Effector memory CD8-positive, alpha-beta T cell (primary cell): Measurements from ENCODE around the gene RAC2.

Experiments
- ATAC-seq: fragments of 150-1000 bp; cut with Tn5 transposase; replicated peaks from 2 replicates; pipeline ENCODE4 v1.10.0; 2021; ENCODE audit warnings: mild to moderate bottlenecking, moderate library complexity
- DNase-seq, 3 experiments: peaks; one replicate each; pipeline ENCODE4 v3.0.0; 2021
- H3K27ac Mint-ChIP-seq, 2 donors: one replicate each; pipeline ENCODE4 v1.8.0; 2022; ENCODE audit warnings: mild to moderate bottlenecking in 2 of 2, mixed read lengths in 2 of 2, moderate library complexity in 2 of 2
- H3K27me3 Mint-ChIP-seq, 2 donors: one replicate each; pipeline ENCODE4 v1.8.0; 2022; ENCODE audit warnings: mixed read lengths in 2 of 2
- H3K36me3 Mint-ChIP-seq: one replicate; pipeline ENCODE4 v1.8.0; 2022; ENCODE audit warnings: mild to moderate bottlenecking, moderate library complexity, mixed read lengths; ENCODE audit not compliant: insufficient read depth
- H3K4me1 Mint-ChIP-seq, 2 donors: one replicate each; pipeline ENCODE4 v1.8.0; 2022; ENCODE audit warnings: low read depth in 2 of 2, mixed read lengths in 2 of 2
- H3K4me3 Mint-ChIP-seq, 2 donors: one replicate each; pipeline ENCODE4 v1.8.0; 2022; ENCODE audit warnings: mild to moderate bottlenecking in 2 of 2, mixed read lengths in 2 of 2, moderate library complexity in 2 of 2
- H3K9me3 Mint-ChIP-seq, 2 donors: one replicate each; pipeline ENCODE4 v1.8.0; 2022; ENCODE audit warnings: mixed read lengths in 2 of 2

Gene RAC2

GRCh38 chr22:37192204-37192603, 51.9 kb downstream of the RAC2 start:
- Mint-ChIP-seq H3K27me3 (no peaks in the 10 kb centered on the region), H3K4me3 (no peak overlapping the region), H3K4me1 (peaks cover 30 to 46% of the 10 kb centered on the region in 2 donors), H3K27ac (peak overlapping the region in 1 of 2 donors; percentile 91), H3K36me3 (peaks cover 3% of the 10 kb centered on the region), H3K9me3 (no peaks in the 10 kb centered on the region)
- DNase-seq (no peak), ATAC-seq (no peak)

- Mint-ChIP-seq H3K27me3 (no peaks in the 10 kb centered on the region), H3K4me1 (peaks cover 39 to 53% of the 10 kb centered on the region in 2 donors), H3K27ac (no peak overlapping the region), H3K4me3 (no peak overlapping the region), H3K9me3 (no peaks in the 10 kb centered on the region), H3K36me3 (no peaks in the 10 kb centered on the region)
- no peak for DNase-seq
- ATAC-seq, result no peak
Observed at GRCh38 chr22:37190262-37190780, 53.7 kb downstream of the RAC2 start.

GRCh38 chr22:37188901-37189466, 55.1 kb downstream of the RAC2 start:
- Mint-ChIP-seq H3K4me1 (peaks cover 42 to 52% of the 10 kb centered on the region in 2 donors), H3K27me3 (no peaks in the 10 kb centered on the region), H3K27ac (peak overlapping the region in 1 of 2 donors; percentile 38), H3K4me3 (peak overlapping the region; percentile 21 to 48), H3K36me3 (no peaks in the 10 kb centered on the region), H3K9me3 (no peaks in the 10 kb centered on the region)
- DNase-seq (no peak), ATAC-seq (no peak)

GRCh38 chr22:37187891-37188761, 55.9 kb downstream of the RAC2 start, which contains the start of gene C1QTNF6:
C1QTNF6 (minus strand) TSS chr22:37188247; CDS start chr22:37188213, 34 bp downstream.
- Mint-ChIP-seq H3K4me3 (peak within 1 kb of the TSS; percentile 64), H3K4me1 (peaks cover 45 to 53% of the 10 kb centered on the region in 2 donors), H3K27me3 (no peaks in the 10 kb centered on the region), H3K36me3 (no peaks in the 10 kb centered on the region), H3K9me3 (no peaks in the 10 kb centered on the region), H3K27ac (peak within 1 kb of the TSS; percentile 80 to 81)
- no peak for DNase-seq
- no peak for ATAC-seq

- H3K4me3 Mint-ChIP-seq, result peak overlapping the region; percentile 64
- no peaks in the 10 kb centered on the region for H3K9me3 Mint-ChIP-seq
- DNase-seq (no peak), ATAC-seq (no peak)
- no peaks in the 10 kb centered on the region for H3K27me3 Mint-ChIP-seq
- H3K36me3 Mint-ChIP-seq, result no peaks in the 10 kb centered on the region
- peaks cover 46 to 53% of the 10 kb centered on the region in 2 donors for H3K4me1 Mint-ChIP-seq
- peak overlapping the region; percentile 80 to 81 for H3K27ac Mint-ChIP-seq
Observed at GRCh38 chr22:37187552-37187890, 56.5 kb downstream of the RAC2 start.

GRCh38 chr22:37186997-37187522, 57.0 kb downstream of the RAC2 start:
- H3K4me3 Mint-ChIP-seq, result peak overlapping the region; percentile 64
- ATAC-seq, result no peak
- peaks cover 46 to 53% of the 10 kb centered on the region in 2 donors for H3K4me1 Mint-ChIP-seq
- peak overlapping the region; percentile 80 to 81 for H3K27ac Mint-ChIP-seq
- no peak for DNase-seq
- no peaks in the 10 kb centered on the region for H3K27me3 Mint-ChIP-seq
- H3K36me3 Mint-ChIP-seq, result no peaks in the 10 kb centered on the region
- no peaks in the 10 kb centered on the region for H3K9me3 Mint-ChIP-seq

- peak; percentile 63 to 75 (median 67) for DNase-seq
- Mint-ChIP-seq H3K4me1 (peaks cover 46 to 56% of the 10 kb centered on the region in 2 donors), H3K36me3 (no peaks in the 10 kb centered on the region), H3K27me3 (no peaks in the 10 kb centered on the region), H3K4me3 (peak overlapping the region; percentile 64), H3K9me3 (no peaks in the 10 kb centered on the region), H3K27ac (peak overlapping the region; percentile 80 to 81)
- peak; percentile 78 for ATAC-seq
Observed at GRCh38 chr22:37186228-37186996, 57.7 kb downstream of the RAC2 start.

- no peaks in the 10 kb centered on the region for H3K27me3 Mint-ChIP-seq
- no peak for DNase-seq
- no peaks in the 10 kb centered on the region for H3K9me3 Mint-ChIP-seq
- H3K4me1 Mint-ChIP-seq, result peaks cover 46 to 57% of the 10 kb centered on the region in 2 donors
- no peaks in the 10 kb centered on the region for H3K36me3 Mint-ChIP-seq
- ATAC-seq, result peak; percentile 20
- H3K27ac Mint-ChIP-seq, result peak overlapping the region; percentile 80 to 81
- peak overlapping the region; percentile 64 for H3K4me3 Mint-ChIP-seq
Observed at GRCh38 chr22:37185646-37186227, 58.3 kb downstream of the RAC2 start.

- H3K27ac Mint-ChIP-seq, result peak overlapping the region; percentile 22 to 81
- peak overlapping the region; percentile 64 for H3K4me3 Mint-ChIP-seq
- no peak for ATAC-seq
Observed at GRCh38 chr22:37184816-37185541, 59.1 kb downstream of the RAC2 start.

GRCh38 chr22:37184380-37184755, 59.7 kb downstream of the RAC2 start:
- Mint-ChIP-seq H3K27ac (peak overlapping the region in 1 of 2 donors; percentile 81), H3K36me3 (no peaks in the 10 kb centered on the region), H3K9me3 (no peaks in the 10 kb centered on the region), H3K4me1 (peaks cover 47 to 62% of the 10 kb centered on the region in 2 donors), H3K27me3 (no peaks in the 10 kb centered on the region), H3K4me3 (peak overlapping the region; percentile 55 to 64)
- no peak for ATAC-seq
- no peak for DNase-seq

More at GRCh38 chr22:37184816-37185541, 59.1 kb downstream of the RAC2 start:
- no peaks in the 10 kb centered on the region for H3K27me3 Mint-ChIP-seq
- no peaks in the 10 kb centered on the region for H3K9me3 Mint-ChIP-seq
- peaks cover 47 to 64% of the 10 kb centered on the region in 2 donors for H3K4me1 Mint-ChIP-seq
- DNase-seq, result no peak
- H3K36me3 Mint-ChIP-seq, result no peaks in the 10 kb centered on the region

- Mint-ChIP-seq H3K9me3 (no peaks in the 10 kb centered on the region), H3K27me3 (no peaks in the 10 kb centered on the region), H3K36me3 (no peaks in the 10 kb centered on the region), H3K27ac (peak overlapping the region; percentile 81 to 87), H3K4me3 (peak overlapping the region; percentile 63 to 65), H3K4me1 (peaks cover 45 to 55% of the 10 kb centered on the region in 2 donors)
- no peak for DNase-seq
- peak; percentile 20 for ATAC-seq
Observed at GRCh38 chr22:37183432-37184379, 60.4 kb downstream of the RAC2 start.
